ENCODE measurements around the gene HDAC5. TPM values are rescaled to one million over a fixed set of nuclear protein-coding genes. Genes with fewer than 3 reads are reported as not detected.

The HDAC5 gene
- total RNA-seq, 1 experiment from 2014 or later: 292 TPM

- DNase-seq (ENCODE audit: low read depth): peak; percentile 41
These were observed 93.0 kb downstream of the HDAC5 start for GRCh38 chr17:44030482-44030881.

DNA sequence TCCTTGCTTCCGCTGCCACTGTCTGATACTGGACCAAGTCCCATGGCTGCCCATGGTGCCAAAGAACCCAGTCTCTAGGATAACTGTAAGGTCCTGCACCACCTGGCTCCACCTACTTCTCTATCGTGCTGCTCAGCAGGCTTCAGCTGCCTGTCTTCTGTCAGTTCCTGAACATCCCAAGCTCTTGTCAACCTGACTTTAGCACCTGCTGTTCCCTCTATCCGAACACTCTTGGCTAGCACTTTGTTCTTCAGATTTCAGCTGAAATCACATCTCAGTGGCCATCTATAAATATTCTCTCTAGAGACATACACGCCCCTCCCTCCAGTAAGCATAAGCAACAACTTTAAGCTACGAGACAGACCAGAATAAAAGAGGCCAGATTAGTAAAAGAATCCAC, 93.7 kb downstream of the HDAC5 start:
- DNase-seq (ENCODE audit: low read depth): no peak

Other genes starting within 250 kb of the HDAC5 start
- 3.4 and 11.3 TPM in 2 replicates for gene MPP2, start 216.1 kb downstream of the HDAC5 start, total RNA-seq (2014; rRNA removed)
- gene PPY, start 181.2 kb downstream of the HDAC5 start, total RNA-seq (2014; rRNA removed): not detected in 2 replicates
- gene PYY, start 169.7 kb downstream of the HDAC5 start, total RNA-seq (2014; rRNA removed): not detected in 2 replicates
- 1.5 and 1.6 TPM in 2 replicates for gene NAGS, start 119.0 kb downstream of the HDAC5 start, total RNA-seq (2014; rRNA removed)
- gene TMEM101, start 108.7 kb downstream of the HDAC5 start, total RNA-seq (2014; rRNA removed): 38.1 and 44.7 TPM in 2 replicates
- gene LSM12, start 57.0 kb downstream of the HDAC5 start, total RNA-seq (2014; rRNA removed): 47.0 and 51.9 TPM in 2 replicates
- gene G6PC3, start 52.9 kb downstream of the HDAC5 start, total RNA-seq (2014; rRNA removed): 59.8 and 67.2 TPM in 2 replicates
- gene HROB, start 18.3 kb upstream of the HDAC5 start, total RNA-seq (2014; rRNA removed): 5.6 and 5.9 TPM in 2 replicates
- not detected in 2 replicates for gene ASB16, start 47.1 kb upstream of the HDAC5 start, total RNA-seq (2014; rRNA removed)
- 28.3 and 31.1 TPM in 2 replicates for gene TMUB2, start 63.3 kb upstream of the HDAC5 start, total RNA-seq (2014; rRNA removed)
- gene ATXN7L3, start 76.2 kb upstream of the HDAC5 start, total RNA-seq (2014; rRNA removed): 42.1 and 47.0 TPM in 2 replicates
- 66.5 and 76.0 TPM in 2 replicates for gene UBTF, start 96.0 kb upstream of the HDAC5 start, total RNA-seq (2014; rRNA removed)
- not detected in 2 replicates for gene SLC4A1, start 144.5 kb upstream of the HDAC5 start, total RNA-seq (2014; rRNA removed)
- gene RUNDC3A, start 185.0 kb upstream of the HDAC5 start, total RNA-seq (2014; rRNA removed): 0.32 TPM in 1 of 2 replicates, not detected in the other
- 113 and 136 TPM in 2 replicates for gene SLC25A39, start 201.2 kb upstream of the HDAC5 start, total RNA-seq (2014; rRNA removed)
- 217 and 235 TPM in 2 replicates for gene GRN, start 221.7 kb upstream of the HDAC5 start, total RNA-seq (2014; rRNA removed)
- gene FAM171A2, start 240.2 kb upstream of the HDAC5 start, total RNA-seq (2014; rRNA removed): 9.6 and 9.7 TPM in 2 replicates